Endothelial cell of umbilical vein (primary cell): ENCODE data around the gene CCR5. TPM values are rescaled to one million over a fixed set of nuclear protein-coding genes. Genes with fewer than 3 reads are reported as not detected.

Experiments used
- BruUV-seq: library from RNA; stranded (reverse); fragments of 400-500 nt; replicated peaks from 2 replicates; lab custom pipeline; 2021; lab: Mats Ljungman, UMichigan
- CTCF ChIA-PET: fragments of 300-600, 350-600 bp; sonication (Branson Sonifier 250); formaldehyde crosslinking; loops from one replicate; lab custom pipeline; 2021; ENCODE audit warnings: antibody characterized with exemption, inconsistent platforms; lab: Charles Lee
- POLR2A ChIA-PET: fragments of 300-600, 350-600 bp; sonication (Branson Sonifier 250); formaldehyde crosslinking; loops from one replicate; lab custom pipeline; 2021; ENCODE audit warnings: antibody characterized with exemption, inconsistent platforms; lab: Charles Lee
- DNase-seq: peaks from one replicate; pipeline ENCODE4 v3.0.0-alpha.2; 2011; ENCODE audit warnings: low read depth, low spot score
- FAIRE-seq: peaks from 2 replicates; lab custom pipeline; 2011; peaks lifted over from hg19 to GRCh38; lab: Jason Lieb, UNC
- H2AFZ ChIP-seq: 2 replicates; pipeline ENCODE4 v1.6.0; 2012; ENCODE audit warnings: low read depth, low read length, control low read depth, inconsistent platforms
- H3K27ac ChIP-seq: 2 replicates; pipeline ENCODE4 v1.5.1; 2011; ENCODE audit warnings: low read depth, mild to moderate bottlenecking, control low read depth, low read length, moderate library complexity; ENCODE audit not compliant: insufficient read depth
- H3K27me3 ChIP-seq, 2 experiments: 2 replicates each; pipeline versions ENCODE4 v1.6.0 to v1.6.1; 2011; ENCODE audit warnings: low read length in 2 of 2, mixed read lengths in 1 of 2; ENCODE audit not compliant: control insufficient read depth in 2 of 2, insufficient read depth in 2 of 2
- H3K36me3 ChIP-seq, 2 experiments: 2 replicates in 1 of 2; 3 replicates in 1 of 2; pipeline ENCODE4 v1.5.1; 2011; ENCODE audit warnings: low read length in 2 of 2, mild to moderate bottlenecking in 1 of 2, moderate library complexity in 1 of 2; ENCODE audit not compliant: control insufficient read depth in 2 of 2, insufficient read depth in 2 of 2; ENCODE audit errors: extremely low read depth in 1 of 2
- H3K4me1 ChIP-seq: 3 replicates; pipeline ENCODE4 v1.5.1; 2011; ENCODE audit warnings: mild to moderate bottlenecking, low read length; ENCODE audit not compliant: control insufficient read depth, insufficient read depth; ENCODE audit errors: extremely low read depth
- H3K4me2 ChIP-seq: 2 replicates; pipeline ENCODE4 v1.6.1; 2011; ENCODE audit warnings: low read length, control low read depth, mixed read lengths; ENCODE audit not compliant: insufficient read depth
- H3K4me3 ChIP-seq, 3 experiments: fragments of 200-600 bp in 1 of 3; sonication (generic), shearing (Covaris generic) in 1 of 3; replicated peaks in 1 of 3; 2 replicates each; pipeline ENCODE4 v1.5.1; 2011 to 2016; ENCODE audit warnings: control low read depth in 3 of 3, low read length in 3 of 3, mild to moderate bottlenecking in 2 of 3, inconsistent platforms in 1 of 3, low read depth in 1 of 3, moderate library complexity in 1 of 3; ENCODE audit not compliant: insufficient read depth in 1 of 3
- H3K79me2 ChIP-seq: 2 replicates; pipeline ENCODE4 v1.6.0; 2012; ENCODE audit warnings: low read length, inconsistent platforms; ENCODE audit not compliant: control insufficient read depth, insufficient read depth
- H3K9ac ChIP-seq: replicated peaks from 2 replicates; pipeline ENCODE3; 2011; ENCODE audit warnings: low read length, control low read depth; ENCODE audit not compliant: insufficient read depth; ENCODE audit errors: extremely low read depth
- H3K9me1 ChIP-seq: replicated peaks from 3 replicates; pipeline ENCODE4 v1.6.0; 2011; ENCODE audit warnings: mild to moderate bottlenecking, low read length; ENCODE audit not compliant: control insufficient read depth, insufficient read depth; ENCODE audit errors: extremely low read depth
- H3K9me3 ChIP-seq: replicated peaks from 2 replicates; pipeline ENCODE4 v1.5.1; 2012; ENCODE audit warnings: low read length, inconsistent platforms; ENCODE audit not compliant: control insufficient read depth, insufficient read depth
- H4K20me1 ChIP-seq: replicated peaks from 2 replicates; pipeline ENCODE3; 2011; ENCODE audit warnings: mild to moderate bottlenecking, low read length; ENCODE audit not compliant: control insufficient read depth, insufficient read depth; ENCODE audit errors: extremely low read depth
- CTCF ChIP-seq, 2 donors: IDR thresholded peaks; 1 replicate in 1 of 2; 2 replicates in 1 of 2; pipeline ENCODE4 v1.5.1; 2011; ENCODE audit warnings: low read length in 2 of 2, mild to moderate bottlenecking in 2 of 2, moderate library complexity in 2 of 2, control low read depth in 1 of 2, inconsistent platforms in 1 of 2, low read depth in 1 of 2; ENCODE audit not compliant: insufficient read depth in 1 of 2; ENCODE audit errors: extremely low read depth in 1 of 2
- EZH2 ChIP-seq: IDR thresholded peaks from 2 replicates; pipeline ENCODE4 v1.6.1; 2012; ENCODE audit warnings: borderline replicate concordance, low read depth, mild to moderate bottlenecking, moderate library complexity, low read length, inconsistent platforms; ENCODE audit not compliant: severe bottlenecking
- JUN ChIP-seq: IDR thresholded peaks from 2 replicates; pipeline ENCODE4 v1.6.1; 2011; ENCODE audit warnings: borderline replicate concordance, low read depth; ENCODE audit not compliant: insufficient read length, insufficient read depth
- MAX ChIP-seq: IDR thresholded peaks from 2 replicates; pipeline ENCODE4 v1.6.1; 2011; ENCODE audit not compliant: insufficient read depth, insufficient read length
- MYC ChIP-seq: IDR thresholded peaks from one replicate; pipeline ENCODE4 v1.6.1; 2011; ENCODE audit warnings: mild to moderate bottlenecking, low read depth, low read length
- dilution Hi-C: fragments of 300-500 bp; cut with MboI; formaldehyde crosslinking; loops from one replicate; pipeline ENCODE4 v1.15.0; 2019; ENCODE audit warnings: low sequenced_read_pairs; ENCODE audit not compliant: extremely low pct_ligation_motif_present
- intact Hi-C: fragments of 100-400 bp; cut with micrococcal nuclease; formaldehyde crosslinking; loops from one replicate; pipeline ENCODE4 v1.10.0; 2022
- polyA plus RNA-seq, 4 experiments: library from polyadenylated mRNA; depleted of rRNA in 3 of 4; stranded (reverse) in 3 of 4; unstranded in 1 of 4; fragments of >200 nt; gene quantifications; 2 replicates each; pipeline versions ENCODE4 v1.2.1 to v1.2.3, GENCODE V29; 2011 to 2012; ENCODE audit warnings: missing spikeins in 1 of 4
- total RNA-seq: library from RNA; stranded (reverse); gene quantifications from 2 replicates; pipeline ENCODE4 v1.2.3, GENCODE V29; 2021

Gene CCR5
- total and polyA plus RNA-seq, 2 donors (not counting 3 experiments of a cell fraction or from before 2014, with no cell fraction given): not detected

DNA sequence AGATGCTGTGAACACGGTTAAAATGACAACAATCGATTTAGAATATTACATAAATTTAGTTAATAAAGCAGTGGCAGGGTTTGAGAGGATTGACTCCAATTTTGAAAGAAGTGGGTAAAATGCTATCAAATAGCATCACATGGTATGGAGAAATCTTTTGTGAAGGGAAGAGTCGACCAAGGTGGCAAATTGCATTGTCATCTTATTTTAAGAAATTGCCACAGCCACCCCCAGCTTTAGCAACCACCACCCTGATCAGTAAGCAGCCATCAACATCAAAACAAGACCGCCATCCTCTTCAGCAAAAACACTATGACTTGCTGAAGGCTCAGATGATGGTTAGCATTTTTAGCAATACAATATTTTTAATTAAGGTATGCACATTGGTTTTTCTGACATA lies 5.7 kb upstream of the CCR5 start:
- ChIA-PET POLR2A (no interaction called here), CTCF (interaction anchor here (1.2 to 2.1 kb wide), 3 partner anchors 13 to 89 kb away, joined by 4 to 8 read pairs (median 5); no protein-coding TSS in a partner anchor)
- TF ChIP-seq EZH2: no peak
- TF ChIP-seq MYC: no peak
- TF ChIP-seq JUN: no peak
- TF ChIP-seq MAX: no peak
- no peak for TF ChIP-seq CTCF (IDR thresholded peaks at IDR 0.05; ENCODE audit: extremely low read depth in 1 of 2, insufficient read depth in 1 of 2, low read depth in 1 of 2, low read length in 2 of 2)
- Histone ChIP-seq H3K4me2 (no peak overlapping the region), H3K4me1 (no peaks in the 10 kb centered on the region), H3K9me1 (no peaks in the 10 kb centered on the region), H3K4me3 (no peak overlapping the region), H3K36me3 (no peaks in the 10 kb centered on the region), H2AFZ (no peak overlapping the region), H3K9ac (no peak overlapping the region), H3K9me3 (no peaks in the 10 kb centered on the region), H3K27me3 (peaks cover 8 to 13% of the 10 kb centered on the region in 2 experiments), H3K79me2 (no peaks in the 10 kb centered on the region), H3K27ac (no peak overlapping the region), H4K20me1 (no peaks in the 10 kb centered on the region)
- FAIRE-seq: no peak
- BruUV-seq: no TSS peak
- DNase-seq: no peak
- dilution Hi-C loops (no loop called here), intact Hi-C loops (no loop called here)
